ENCODE measurements around the gene BRD3OS.

BRD3OS gene

DNA sequence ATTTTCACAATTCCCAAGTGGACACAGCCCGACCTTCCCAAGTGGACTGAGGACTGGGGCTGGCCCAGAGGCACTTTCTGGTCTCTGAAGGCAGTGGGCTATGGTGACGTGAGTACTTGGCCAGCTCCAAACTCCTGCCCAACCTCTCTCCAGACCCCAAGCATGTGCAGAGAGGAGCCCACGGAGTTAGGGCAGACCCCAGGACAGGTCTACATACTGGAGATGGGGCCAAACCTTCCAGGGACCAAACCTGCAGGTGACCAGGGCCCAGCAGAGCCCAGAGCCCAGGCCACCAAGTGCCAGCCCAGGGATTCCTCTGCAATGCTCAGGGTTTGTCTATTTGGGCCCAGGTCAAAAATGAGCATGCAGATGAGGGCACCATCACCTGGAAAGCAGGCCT is 27.2 kb downstream of the BRD3OS start:
- DNase-seq (ENCODE audit: low spot score), result no peak

DNA sequence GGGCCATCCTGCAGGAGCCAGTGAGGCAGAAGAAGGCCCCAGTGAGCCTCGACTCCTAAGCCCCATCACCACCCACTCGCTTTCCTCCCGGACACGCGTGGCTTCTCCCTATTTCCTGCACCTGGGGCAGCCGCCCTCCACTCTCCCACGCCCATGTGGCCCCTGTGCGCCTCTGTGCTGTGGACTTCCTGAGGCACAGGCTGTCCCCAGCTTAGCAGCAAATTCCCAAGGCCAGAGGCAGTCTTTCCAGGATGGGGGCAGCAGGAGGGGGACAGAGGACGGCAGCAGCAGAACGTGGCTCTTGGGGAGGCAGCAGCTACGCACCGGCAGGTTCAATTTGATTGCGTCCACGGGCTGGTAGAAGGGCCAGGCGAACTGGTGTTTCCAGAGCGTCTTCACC is 27.7 kb downstream of the BRD3OS start:
- DNase-seq (ENCODE audit: low spot score), result no peak

DNA sequence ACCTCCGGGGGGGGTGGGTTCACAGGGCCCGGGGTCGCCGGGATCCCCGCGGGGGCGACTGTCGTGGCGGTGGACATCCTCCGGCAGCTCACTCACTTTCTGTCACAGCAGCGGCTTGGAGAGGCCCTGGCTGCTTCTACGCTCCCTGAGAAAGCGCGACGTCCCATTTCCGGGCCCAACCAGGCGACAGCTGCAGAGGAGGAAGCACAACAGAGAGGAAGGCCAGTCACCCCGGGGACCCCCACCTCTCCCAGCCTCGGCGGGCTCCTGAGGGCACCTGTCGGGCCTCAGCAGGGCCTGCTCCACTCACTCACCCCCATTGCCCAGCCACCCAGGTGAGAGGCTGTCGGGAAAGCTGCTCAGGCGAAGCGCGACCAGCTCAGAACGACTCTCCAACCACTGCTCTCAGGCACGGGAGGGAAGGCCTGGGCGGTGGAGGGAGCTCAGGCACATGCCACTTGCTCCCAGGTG is 28.2 kb downstream of the BRD3OS start:
- DNase-seq (ENCODE audit: low spot score), result no peak

DNA sequence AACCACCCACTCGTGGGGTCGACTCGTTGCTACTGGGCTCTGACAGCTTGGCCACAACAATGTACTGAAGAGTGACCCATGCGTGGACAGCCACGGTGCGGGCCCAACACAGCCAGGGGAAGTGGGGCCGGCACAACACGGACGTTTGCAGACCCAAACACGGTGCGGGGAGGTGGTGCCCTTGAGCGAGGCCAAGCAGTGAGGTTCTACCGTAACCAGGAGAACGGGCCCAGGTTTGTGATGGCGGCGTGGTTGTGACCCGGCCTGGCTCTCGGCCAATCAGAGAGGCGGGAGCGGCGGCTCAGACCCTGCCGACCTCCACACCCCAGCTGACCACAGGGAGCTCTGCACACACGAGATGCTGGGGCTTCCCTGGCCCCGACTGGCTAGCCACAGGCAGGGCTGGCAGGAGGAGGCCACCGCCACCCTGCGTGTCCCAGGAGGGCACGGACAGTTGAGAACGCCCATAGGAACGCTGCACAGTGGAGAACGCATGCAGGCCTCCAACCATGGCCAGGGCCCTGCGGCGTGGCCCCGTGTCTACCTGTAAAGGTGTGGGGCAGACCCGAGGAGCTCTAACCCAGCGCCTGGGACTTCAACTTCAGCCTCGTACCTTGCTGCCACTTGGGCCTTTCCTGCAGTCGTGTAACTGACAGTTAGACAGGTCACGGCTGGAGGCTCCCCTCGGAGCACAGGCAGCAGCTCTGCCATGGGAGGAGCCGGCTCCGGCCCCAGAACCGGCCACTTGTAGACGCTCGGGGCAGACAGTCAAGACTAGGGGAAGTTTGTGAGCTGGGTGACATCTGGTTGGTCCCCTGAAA is 28.9 kb downstream of the BRD3OS start:
- no peak for DNase-seq (ENCODE audit: low spot score)

DNA sequence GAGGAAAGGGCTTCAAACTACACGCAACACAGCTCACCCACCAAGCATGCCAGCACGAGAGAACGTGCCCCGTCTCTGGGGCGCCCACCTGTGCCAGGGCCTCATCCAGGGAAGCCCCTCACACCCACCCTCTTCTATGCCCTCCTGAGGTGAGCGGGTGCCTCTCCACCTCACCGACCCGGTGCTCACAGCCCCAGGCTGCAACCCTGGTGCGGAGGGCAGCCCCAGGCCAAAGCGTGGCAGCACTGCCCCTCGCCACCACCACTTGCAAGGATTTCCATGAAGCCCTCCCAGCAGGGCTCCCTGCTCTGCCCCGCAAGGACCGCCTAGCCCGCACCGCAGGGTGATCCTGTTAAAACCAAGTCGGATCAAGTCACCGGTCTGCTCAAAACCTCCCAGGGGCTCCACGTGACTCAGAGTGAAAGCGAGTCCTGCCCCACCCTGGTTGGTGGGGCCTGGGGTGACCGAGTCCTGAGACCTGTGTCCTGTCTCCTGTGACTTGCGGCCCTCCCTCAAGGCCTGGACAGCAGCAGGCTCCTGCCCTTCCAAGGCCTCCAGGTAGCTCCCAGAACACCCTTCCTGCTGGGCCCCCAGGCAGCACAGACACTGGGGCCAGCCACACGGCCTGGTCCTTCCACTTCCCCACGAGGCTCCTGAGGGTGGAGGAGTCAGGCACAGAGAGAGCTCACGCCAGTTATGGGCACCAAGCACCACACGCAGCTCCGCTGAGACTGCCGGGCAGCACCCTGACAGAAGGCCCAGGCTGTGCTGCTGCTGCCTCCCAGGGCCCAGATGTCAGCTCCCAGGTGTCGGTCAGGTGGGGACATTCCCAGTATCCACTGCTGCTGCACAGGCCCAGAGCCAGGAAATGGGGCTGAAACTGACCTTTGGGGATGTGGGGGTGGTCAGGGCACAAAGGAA is 29.9 kb downstream of the BRD3OS start:
- no peak for DNase-seq (ENCODE audit: low spot score)

- peak; percentile 37 for DNase-seq (ENCODE audit: low spot score)
These were observed 30.7 kb downstream of the BRD3OS start for GRCh38 chr9:134055981-134056461.

DNA sequence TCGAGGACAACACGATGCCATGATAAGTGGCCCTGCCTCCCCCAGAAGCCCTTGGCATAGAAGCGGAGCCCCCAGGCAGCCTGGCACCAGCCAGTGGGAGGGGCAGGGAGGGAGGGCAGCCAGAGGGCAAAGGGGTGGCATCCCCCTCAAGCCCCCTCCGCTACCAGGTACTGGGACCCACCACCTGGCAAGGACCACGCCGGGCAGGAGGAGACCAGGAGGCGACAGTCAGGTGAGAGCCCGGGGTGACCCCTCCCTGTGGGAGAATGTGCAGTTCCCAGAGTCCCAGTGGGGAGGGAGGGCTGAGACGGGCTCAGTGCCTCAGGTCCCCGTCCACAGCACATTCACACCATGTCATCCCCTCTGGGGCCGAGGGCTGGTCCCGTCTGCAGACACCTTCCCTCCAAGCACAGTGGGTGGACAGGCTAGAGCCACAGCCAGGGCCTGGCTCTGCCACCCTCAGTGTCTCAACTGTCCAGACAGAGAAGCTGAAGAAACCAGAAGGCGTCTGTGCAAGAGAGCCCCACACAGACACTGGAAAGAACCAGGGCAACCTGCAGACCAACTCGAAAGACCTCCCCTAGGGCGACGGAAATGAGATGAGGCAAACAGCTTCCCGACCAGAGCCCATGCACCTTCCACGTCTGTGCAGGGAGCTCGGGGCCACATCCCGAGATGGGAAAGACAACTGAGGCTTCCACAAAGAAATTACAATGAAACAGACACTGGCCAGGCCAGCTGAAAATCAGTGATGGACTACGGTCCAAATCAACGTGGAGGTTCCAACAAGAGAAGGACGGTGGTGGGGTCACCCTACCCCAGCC is 31.4 kb downstream of the BRD3OS start:
- DNase-seq (ENCODE audit: low spot score), result no peak

- DNase-seq (ENCODE audit: low spot score), result no peak
These were observed 32.0 kb downstream of the BRD3OS start for GRCh38 chr9:134057307-134057657.

DNA sequence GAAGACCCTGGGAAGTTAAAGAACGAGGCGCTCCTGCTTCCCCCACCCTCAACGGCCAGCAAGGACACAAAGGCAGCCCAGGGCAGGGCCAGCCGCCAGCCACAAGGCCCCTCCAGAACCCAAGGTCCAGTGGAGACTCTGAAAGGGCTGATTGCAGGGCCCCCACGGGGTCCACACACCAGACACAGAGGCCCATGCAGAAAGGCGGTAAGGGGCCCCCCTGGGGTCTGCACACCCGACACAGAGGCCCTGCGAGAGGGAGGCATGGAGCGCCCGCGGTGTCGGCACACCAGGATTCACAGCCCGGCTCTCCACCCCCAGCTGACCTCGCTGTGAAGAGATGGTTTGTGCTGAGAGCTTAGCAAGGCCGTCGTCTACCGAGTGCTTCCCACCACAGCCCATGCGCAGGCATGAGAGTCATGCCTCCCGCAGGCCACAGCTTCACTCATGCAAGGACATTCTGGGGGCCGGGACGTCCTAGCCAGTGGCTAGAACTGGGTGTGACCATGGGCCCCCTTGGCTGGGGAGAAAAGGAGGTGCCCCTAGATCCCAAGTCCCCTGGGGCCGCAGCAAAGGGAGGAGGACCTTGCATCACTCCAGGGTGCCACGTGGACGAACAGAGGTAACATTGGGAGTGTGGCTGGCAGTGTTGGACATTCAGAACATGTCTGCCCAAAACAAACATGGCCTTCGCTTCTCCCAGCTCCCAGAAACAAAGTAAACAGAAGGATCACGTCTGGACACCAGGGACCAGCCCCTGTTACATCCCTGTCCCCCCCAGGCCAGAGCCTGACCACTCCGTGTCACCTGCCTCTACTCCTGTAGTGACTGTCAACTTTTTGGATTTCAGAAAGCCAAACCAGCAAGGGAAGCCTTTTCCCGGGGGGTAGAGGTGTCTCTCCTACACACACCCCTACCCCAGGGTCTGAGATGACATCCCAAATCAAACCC is 32.7 kb downstream of the BRD3OS start:
- no peak for DNase-seq (ENCODE audit: low spot score)

DNA sequence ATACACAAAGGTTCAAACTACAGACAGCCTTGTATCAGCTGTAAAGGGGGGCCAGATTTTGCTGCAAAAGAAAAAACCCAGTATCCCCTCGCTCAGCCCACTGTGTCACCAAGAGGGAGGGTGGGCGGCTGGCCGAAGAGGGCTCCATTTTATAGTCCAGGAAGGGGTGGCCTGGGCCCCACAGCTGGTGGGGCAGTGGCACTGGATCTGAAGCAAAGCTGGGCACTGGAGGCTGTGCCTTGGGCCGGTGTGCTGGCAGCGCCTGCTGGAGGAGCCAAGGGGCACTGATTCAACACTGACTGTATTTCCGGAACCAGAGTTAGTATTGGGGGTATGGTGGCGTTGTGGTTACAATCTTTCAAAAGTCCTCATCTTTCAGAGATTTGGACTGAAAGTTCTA is 33.4 kb downstream of the BRD3OS start:
- no peak for DNase-seq (ENCODE audit: low spot score)

- no peak for DNase-seq (ENCODE audit: low spot score)
These were observed 33.9 kb downstream of the BRD3OS start for GRCh38 chr9:134059188-134059641.

GRCh38 chr9:134059661-134060395 is 34.5 kb downstream of the BRD3OS start:
- no peak for DNase-seq (ENCODE audit: low spot score)

DNA sequence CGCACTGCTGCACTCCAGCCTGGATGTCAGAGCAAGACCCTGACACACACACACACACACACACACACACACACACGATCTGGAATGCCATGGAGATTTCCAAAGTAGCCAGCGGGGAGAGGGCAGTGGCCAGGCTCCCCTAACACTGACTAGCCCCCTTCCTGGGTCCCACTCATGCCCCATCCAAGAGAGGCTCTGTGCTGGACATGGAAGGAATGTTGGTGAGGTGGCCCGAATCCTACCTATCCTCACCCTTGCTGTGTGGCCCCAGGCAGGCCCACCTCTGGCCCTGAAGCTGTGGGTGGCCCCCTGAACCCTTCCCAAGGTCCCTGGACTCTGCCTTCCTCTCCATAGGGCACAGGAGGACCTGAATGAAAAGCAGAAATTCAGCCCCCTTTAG is 35.3 kb downstream of the BRD3OS start:
- no peak for DNase-seq (ENCODE audit: low spot score)

- no peak for DNase-seq (ENCODE audit: low spot score)
These were observed 35.9 kb downstream of the BRD3OS start for GRCh38 chr9:134061019-134061687.

- DNase-seq (ENCODE audit: low spot score), result no peak
These were observed 36.5 kb downstream of the BRD3OS start for GRCh38 chr9:134061688-134062371.

DNA sequence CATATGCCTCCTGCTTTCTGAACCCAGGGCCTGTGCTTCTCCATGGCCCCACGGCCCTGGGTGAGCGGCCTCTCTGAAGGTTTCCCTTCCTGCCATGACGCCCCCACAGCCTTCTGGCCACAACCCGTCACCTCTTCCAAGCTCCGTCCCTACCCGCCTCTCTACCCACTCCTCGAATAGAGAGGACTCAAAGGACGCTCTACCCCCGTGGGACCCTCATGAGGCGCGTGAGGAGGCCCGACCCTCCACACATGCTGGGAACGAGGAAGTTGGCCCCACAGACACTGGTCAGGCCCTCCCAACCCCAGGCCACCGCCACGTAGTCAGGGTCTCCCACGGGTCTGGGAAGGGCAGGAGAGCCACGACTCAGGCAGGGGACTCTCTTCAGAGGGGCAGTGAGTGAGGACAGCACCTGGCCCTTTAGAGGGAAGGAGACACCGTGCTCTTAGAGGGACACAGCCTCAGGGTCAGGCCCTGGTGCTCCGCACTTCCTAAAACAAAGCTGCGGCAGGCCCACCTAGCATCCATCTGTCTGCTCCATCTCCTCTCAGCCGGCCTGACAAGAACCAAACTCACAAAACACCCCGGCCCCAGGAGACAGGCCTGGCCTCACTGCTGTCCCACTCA is 37.3 kb downstream of the BRD3OS start:
- DNase-seq (ENCODE audit: low spot score), result no peak

- no peak for DNase-seq (ENCODE audit: low spot score)
These were observed 37.8 kb downstream of the BRD3OS start for GRCh38 chr9:134063088-134063570.
